Glutamatergic neuron (in vitro differentiated cells): ENCODE results near the gene PPP1R26. TPM values are rescaled to one million over a fixed set of nuclear protein-coding genes. Genes with fewer than 3 reads are reported as not detected.
"Not testable (repeated sequence)": the region's sequence is repeated elsewhere in the genome, so short reads cannot be mapped to it uniquely, and the experiment has no call there.

Experiments used
- DNase-seq: peaks from one replicate; pipeline ENCODE4 v3.0.0; 2022
- H3K27ac Mint-ChIP-seq: one replicate; pipeline ENCODE4 v1.8.0; 2020; ENCODE audit warnings: mild to moderate bottlenecking, mixed read lengths, inconsistent platforms; ENCODE audit not compliant: unreplicated experiment
- H3K27me3 Mint-ChIP-seq: one replicate; pipeline ENCODE4 v1.8.0; 2020; ENCODE audit warnings: mild to moderate bottlenecking, moderate library complexity, mixed read lengths, inconsistent platforms; ENCODE audit not compliant: unreplicated experiment
- H3K36me3 Mint-ChIP-seq: one replicate; pipeline ENCODE4 v1.8.0; 2020; ENCODE audit warnings: mild to moderate bottlenecking, mixed read lengths, inconsistent platforms; ENCODE audit not compliant: unreplicated experiment
- H3K4me1 Mint-ChIP-seq: one replicate; pipeline ENCODE4 v1.8.0; 2020; ENCODE audit warnings: mild to moderate bottlenecking, low read depth, mixed read lengths, inconsistent platforms; ENCODE audit not compliant: unreplicated experiment
- H3K4me3 Mint-ChIP-seq: one replicate; pipeline ENCODE4 v1.8.0; 2020; ENCODE audit warnings: mild to moderate bottlenecking, mixed read lengths, inconsistent platforms; ENCODE audit not compliant: unreplicated experiment
- H3K9me3 Mint-ChIP-seq: one replicate; pipeline ENCODE4 v1.8.0; 2020; ENCODE audit warnings: mild to moderate bottlenecking, moderate library complexity, mixed read lengths, inconsistent platforms; ENCODE audit not compliant: unreplicated experiment
- CTCF ChIP-seq: fragments of 200-600 bp; sonication (generic); IDR thresholded peaks from one replicate; pipeline ENCODE4 v1.5.0; 2021; ENCODE audit not compliant: partially characterized antibody, unreplicated experiment
- total RNA-seq: library from RNA; stranded (reverse); fragmentation: NEBNext Ultra II Directional; extraction: Animal tissue kit (Norgen Biotek cat#: 25700); gene quantifications from one replicate; pipeline ENCODE4 v1.2.1, GENCODE V29; 2021; ENCODE audit not compliant: unreplicated experiment

PPP1R26 gene
- total RNA-seq, 1 donor from 2014 or later, result 22.2 TPM

- Mint-ChIP-seq H3K4me1 (peaks cover 9% of the 10 kb centered on the region), H3K9me3 (no peaks in the 10 kb centered on the region), H3K27ac (peak overlapping the region; percentile 2), H3K4me3 (no peak overlapping the region), H3K27me3 (peaks cover 4% of the 10 kb centered on the region), H3K36me3 (no peaks in the 10 kb centered on the region)
- no peak for TF ChIP-seq CTCF
- DNase-seq, result no peak
Measured at GRCh38 chr9:135533674-135534073, 54.1 kb downstream of the PPP1R26 start.

- peak; percentile 54 for DNase-seq
- Mint-ChIP-seq H3K27ac (peak overlapping the region; percentile 2), H3K4me1 (peaks cover 11% of the 10 kb centered on the region)
- not testable (repeated sequence) for H3K36me3 Mint-ChIP-seq, H3K27me3 Mint-ChIP-seq, H3K4me3 Mint-ChIP-seq, H3K9me3 Mint-ChIP-seq
Measured at GRCh38 chr9:135534192-135534711, 54.7 kb downstream of the PPP1R26 start.

- not testable (repeated sequence) for DNase-seq, H3K36me3 Mint-ChIP-seq, H3K27ac Mint-ChIP-seq, H3K27me3 Mint-ChIP-seq, H3K4me3 Mint-ChIP-seq, H3K9me3 Mint-ChIP-seq
- H3K4me1 Mint-ChIP-seq, result peaks cover 11% of the 10 kb centered on the region
Measured at GRCh38 chr9:135534826-135535225, 55.2 kb downstream of the PPP1R26 start.

GRCh38 chr9:135535631-135536030, 56.0 kb downstream of the PPP1R26 start:
- peaks cover 11% of the 10 kb centered on the region for H3K4me1 Mint-ChIP-seq
- not testable (repeated sequence) for DNase-seq, H3K27me3 Mint-ChIP-seq, H3K27ac Mint-ChIP-seq, H3K36me3 Mint-ChIP-seq, H3K4me3 Mint-ChIP-seq, H3K9me3 Mint-ChIP-seq

- Mint-ChIP-seq H3K27me3 (peaks cover 4% of the 10 kb centered on the region), H3K4me1 (peaks cover 11% of the 10 kb centered on the region), H3K9me3 (no peaks in the 10 kb centered on the region), H3K36me3 (no peaks in the 10 kb centered on the region), H3K4me3 (no peak overlapping the region), H3K27ac (no peak overlapping the region)
- no peak for DNase-seq
- no peak for TF ChIP-seq CTCF
Measured at GRCh38 chr9:135536216-135536615, 56.6 kb downstream of the PPP1R26 start.

Other genes starting within 250 kb of the PPP1R26 start
- gene MRPS2, start 20.9 kb downstream of the PPP1R26 start, total RNA-seq, result 30.7 TPM
- not detected for gene LCN1, start 41.7 kb downstream of the PPP1R26 start, total RNA-seq
- gene OBP2A, start 66.3 kb downstream of the PPP1R26 start, total RNA-seq, result not detected
- not detected for gene PAEP, start 82.0 kb downstream of the PPP1R26 start, total RNA-seq
- not detected for gene GLT6D1, start 159.8 kb downstream of the PPP1R26 start, total RNA-seq
- gene LCN9, start 183.5 kb downstream of the PPP1R26 start, total RNA-seq, result not detected
- gene SOHLH1, start 219.7 kb downstream of the PPP1R26 start, total RNA-seq, result not detected
- 0.76 TPM for gene KCNT1, start 222.4 kb downstream of the PPP1R26 start, total RNA-seq